Upper lobe of left lung (tissue), 6 donors: ENCODE results near the gene NCMAP. TPM values are rescaled to one million over a fixed set of nuclear protein-coding genes. Genes with fewer than 3 reads are reported as not detected.

Experiments
- ATAC-seq, 2 donors: fragments of 200-7000 bp; cut with Tn5 transposase; one replicate each; pipeline ENCODE4 v1.9.1; 2022; ENCODE audit warnings: mild to moderate bottlenecking in 2 of 2, moderate library complexity in 2 of 2; ENCODE audit not compliant: low FRiP score in 2 of 2
- DNase-seq, 2 donors: peaks; one replicate each; pipeline ENCODE4 v3.0.0-alpha.2; 2019 to 2020
- H3K27ac ChIP-seq, 4 donors: fragments of 200-600 bp; sonication (generic); one replicate each; pipeline ENCODE4 v1.5.1; 2016 to 2019
- H3K27me3 ChIP-seq, 4 donors: fragments of 200-600 bp; sonication (generic); one replicate each; pipeline ENCODE4 v1.5.1; 2017 to 2019
- H3K36me3 ChIP-seq, 4 donors: fragments of 200-600 bp; sonication (generic); one replicate each; pipeline ENCODE4 v1.5.1; 2016 to 2019
- H3K4me1 ChIP-seq, 4 donors: fragments of 200-600 bp; sonication (generic); one replicate each; pipeline ENCODE4 v1.5.1; 2018 to 2019
- H3K4me3 ChIP-seq, 4 donors: fragments of 200-600 bp; sonication (generic); one replicate each; pipeline ENCODE4 v1.5.1; 2017 to 2019; ENCODE audit warnings: mild to moderate bottlenecking in 2 of 4, moderate library complexity in 1 of 4
- H3K9me3 ChIP-seq, 4 donors: fragments of 200-600 bp; sonication (generic); one replicate each; pipeline ENCODE4 v1.5.1; 2018 to 2019
- EP300 ChIP-seq, 4 donors: sonication (generic); formaldehyde crosslinking; IDR thresholded peaks; one replicate each; pipeline ENCODE4 v1.5.1; 2017; ENCODE audit warnings: antibody characterized with exemption in 4 of 4, control low read depth in 2 of 4
- POLR2A ChIP-seq, 4 donors: fragments of 450-650 bp; IDR thresholded peaks; one replicate each; pipeline ENCODE4 v1.5.1; 2016 to 2017; ENCODE audit warnings: antibody characterized with exemption in 4 of 4, mild to moderate bottlenecking in 2 of 4
- POLR2AphosphoS5 ChIP-seq, 2 donors: sonication (generic); formaldehyde crosslinking; IDR thresholded peaks; one replicate each; pipeline ENCODE4 v1.5.1; 2017; ENCODE audit warnings: antibody characterized with exemption in 2 of 2
- WGBS, 2 donors: methylation state at CpG; one replicate each; pipeline ENCODE4 v1.1.5; 2017 to 2018; 5-methylcytosine and 5-hydroxymethylcytosine counted together
- total RNA-seq, 6 donors: library from RNA; depleted of rRNA in 4 of 6; stranded (reverse); fragments of >200 nt in 4 of 6; gene quantifications; one replicate each; pipeline versions ENCODE4 v1.1.0 to v1.2.1, GENCODE V29; 2016 to 2021
- TF ChIP-seq, protein P1 (sequence below), 6 experiments: fragments of 450-650 bp in 4 of 6; fragments of 200-600 bp in 2 of 6; sonication (generic) in 2 of 6; IDR thresholded peaks; one replicate each; pipeline ENCODE4 v1.5.1; 2016 to 2019; ENCODE audit warnings: antibody characterized with exemption in 6 of 6
- donor health status: DM: no; HTN: no; CAD: no; lungs with moderate emphysema.
- donor health status: DM: no; HTN: yes; CAD: no; lungs with severe emphysema.

Gene NCMAP
- total RNA-seq, 6 donors from 2014 or later, result 3.3 to 12.8 (median 7.3) TPM

DNA sequence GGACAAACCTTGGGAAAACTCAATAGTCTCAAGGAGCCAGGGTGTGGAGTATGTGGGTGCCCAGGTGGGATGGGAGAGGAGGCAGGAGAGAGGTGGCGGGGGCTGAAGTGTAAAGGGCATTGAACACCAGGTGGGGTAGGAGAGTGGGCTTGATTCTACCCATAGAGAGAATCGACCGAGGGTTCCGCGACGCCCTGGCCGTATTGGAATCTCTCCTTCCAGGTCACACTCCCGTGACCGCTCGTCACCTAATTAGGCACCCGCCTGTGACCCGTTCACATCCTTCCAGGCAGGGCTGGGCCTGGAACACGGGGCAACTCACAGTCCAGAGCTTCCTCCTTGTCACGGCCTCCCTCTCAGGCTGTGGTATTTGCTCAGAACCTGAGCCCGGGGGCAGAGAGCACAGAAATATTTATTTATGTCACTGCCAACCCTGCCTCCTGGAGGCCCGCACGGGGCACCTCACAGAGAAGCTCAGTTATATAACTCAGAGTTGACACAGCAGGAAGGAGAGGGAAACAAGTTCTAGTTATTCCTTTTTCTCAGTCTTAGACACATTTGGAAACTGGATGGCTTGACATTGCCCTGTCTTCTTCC, 12.0 kb downstream of the NCMAP start:
- H3K27me3 ChIP-seq, result no peaks in the 10 kb centered on the region
- no peak for TF ChIP-seq POLR2A (IDR thresholded peaks at IDR 0.05)
- TF ChIP-seq, protein P1, sequence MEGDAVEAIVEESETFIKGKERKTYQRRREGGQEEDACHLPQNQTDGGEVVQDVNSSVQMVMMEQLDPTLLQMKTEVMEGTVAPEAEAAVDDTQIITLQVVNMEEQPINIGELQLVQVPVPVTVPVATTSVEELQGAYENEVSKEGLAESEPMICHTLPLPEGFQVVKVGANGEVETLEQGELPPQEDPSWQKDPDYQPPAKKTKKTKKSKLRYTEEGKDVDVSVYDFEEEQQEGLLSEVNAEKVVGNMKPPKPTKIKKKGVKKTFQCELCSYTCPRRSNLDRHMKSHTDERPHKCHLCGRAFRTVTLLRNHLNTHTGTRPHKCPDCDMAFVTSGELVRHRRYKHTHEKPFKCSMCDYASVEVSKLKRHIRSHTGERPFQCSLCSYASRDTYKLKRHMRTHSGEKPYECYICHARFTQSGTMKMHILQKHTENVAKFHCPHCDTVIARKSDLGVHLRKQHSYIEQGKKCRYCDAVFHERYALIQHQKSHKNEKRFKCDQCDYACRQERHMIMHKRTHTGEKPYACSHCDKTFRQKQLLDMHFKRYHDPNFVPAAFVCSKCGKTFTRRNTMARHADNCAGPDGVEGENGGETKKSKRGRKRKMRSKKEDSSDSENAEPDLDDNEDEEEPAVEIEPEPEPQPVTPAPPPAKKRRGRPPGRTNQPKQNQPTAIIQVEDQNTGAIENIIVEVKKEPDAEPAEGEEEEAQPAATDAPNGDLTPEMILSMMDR (IDR thresholded peaks at IDR 0.05), result peak in 3 of 6 experiments; percentile 16 to 40 (median 18)
- no peak overlapping the region for H3K4me3 ChIP-seq
- DNase-seq (peak in 1 of 2 donors; percentile 88), ATAC-seq (peak; percentile 50 to 92)
- peak overlapping the region; percentile 27 to 82 (median 62) for H3K27ac ChIP-seq
- H3K4me1 ChIP-seq, result peaks cover 0 to 14% (median 0%) of the 10 kb centered on the region in 4 donors
- H3K9me3 ChIP-seq, result no peaks in the 10 kb centered on the region
- no peaks in the 10 kb centered on the region for H3K36me3 ChIP-seq
- WGBS, 2 donors, result 30 to 41% methylated on average over 14 to 17 of the region's 17 CpGs

DNA sequence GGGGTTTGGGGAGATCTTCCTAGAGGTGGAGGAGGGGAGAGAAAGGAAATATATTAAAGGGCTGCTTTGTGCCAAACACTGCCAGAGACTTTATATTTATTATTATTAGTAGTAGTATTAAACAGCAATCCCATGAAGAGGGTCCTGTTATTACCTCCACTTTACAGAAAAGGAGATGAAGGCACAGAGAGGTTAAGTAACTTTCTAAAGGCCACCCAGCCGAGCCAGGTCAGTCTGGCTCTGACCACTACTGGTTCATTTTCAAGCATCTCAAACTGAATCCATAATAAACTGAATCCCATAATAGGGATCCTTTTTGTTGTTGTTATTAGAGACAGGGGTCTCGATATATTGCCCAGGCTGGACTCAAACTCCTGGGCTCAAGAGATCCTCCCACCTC, 12.6 kb downstream of the NCMAP start:
- 76 to 83% methylated on average over 2 of the region's 2 CpGs for WGBS, 2 donors
- DNase-seq (no peak), ATAC-seq (no peak)
- Histone ChIP-seq H3K27me3 (no peaks in the 10 kb centered on the region), H3K27ac (peak overlapping the region; percentile 27 to 82 (median 62)), H3K4me1 (peaks cover 0 to 12% (median 0%) of the 10 kb centered on the region in 4 donors), H3K36me3 (no peaks in the 10 kb centered on the region), H3K9me3 (no peaks in the 10 kb centered on the region), H3K4me3 (no peak overlapping the region)
- TF ChIP-seq, protein P1 (IDR thresholded peaks at IDR 0.05), result no peak
- no peak for TF ChIP-seq EP300 (IDR thresholded peaks at IDR 0.05)
- TF ChIP-seq POLR2A (IDR thresholded peaks at IDR 0.05), result no peak
- TF ChIP-seq POLR2AphosphoS5 (IDR thresholded peaks at IDR 0.05), result no peak

DNA sequence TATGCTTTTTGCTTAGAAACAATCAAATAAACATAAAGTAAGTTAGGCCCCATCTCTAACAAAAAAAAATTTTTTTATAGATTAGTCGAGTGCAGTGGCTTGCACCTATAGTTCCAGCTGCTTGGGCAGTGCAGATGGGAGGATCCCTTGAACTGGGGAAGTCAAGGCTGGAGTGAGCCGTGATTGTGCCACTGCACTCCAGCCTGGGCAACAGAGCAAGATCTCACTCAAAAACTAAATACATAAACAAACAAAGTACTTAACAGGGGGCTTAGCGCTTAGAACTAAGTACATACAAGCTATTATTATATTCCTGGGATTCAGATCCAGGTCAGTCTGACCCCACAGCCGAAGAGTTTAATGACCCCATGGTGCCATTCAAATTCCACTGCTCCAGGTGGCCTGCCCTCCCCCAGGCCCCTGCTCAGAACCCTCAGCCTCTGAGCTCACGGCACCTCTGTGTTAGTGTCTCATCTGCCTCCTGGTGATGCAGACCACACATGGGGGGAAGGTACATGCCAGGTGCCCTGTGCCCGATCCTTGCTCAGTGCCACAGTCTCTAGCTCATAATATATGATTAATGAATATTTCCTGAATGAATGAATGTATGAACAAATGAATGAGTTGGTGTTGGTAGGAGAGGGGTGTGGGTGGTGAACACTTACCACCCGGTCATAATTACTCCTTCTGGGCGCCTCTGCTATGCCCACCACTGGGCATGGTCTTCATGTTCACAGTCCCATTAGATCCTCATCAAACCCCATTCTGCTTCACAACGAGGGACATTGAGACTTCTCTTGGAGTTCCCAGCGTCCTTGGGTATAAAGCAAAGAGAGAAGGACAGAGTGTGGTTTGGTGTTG, 14.6 kb downstream of the NCMAP start:
- Histone ChIP-seq H3K4me1 (peaks cover 0 to 12% (median 0%) of the 10 kb centered on the region in 4 donors), H3K9me3 (no peaks in the 10 kb centered on the region), H3K27me3 (no peaks in the 10 kb centered on the region), H3K27ac (no peak overlapping the region), H3K36me3 (no peaks in the 10 kb centered on the region), H3K4me3 (no peak overlapping the region)
- no peak for ATAC-seq
- DNase-seq, result no peak
- TF ChIP-seq, protein P1 (IDR thresholded peaks at IDR 0.05), result no peak
- TF ChIP-seq EP300 (IDR thresholded peaks at IDR 0.05), result no peak
- TF ChIP-seq POLR2AphosphoS5 (IDR thresholded peaks at IDR 0.05), result no peak
- no peak for TF ChIP-seq POLR2A (IDR thresholded peaks at IDR 0.05)
- WGBS, 2 donors, result 72 to 84% methylated on average over 9 to 10 of the region's 10 CpGs

DNA sequence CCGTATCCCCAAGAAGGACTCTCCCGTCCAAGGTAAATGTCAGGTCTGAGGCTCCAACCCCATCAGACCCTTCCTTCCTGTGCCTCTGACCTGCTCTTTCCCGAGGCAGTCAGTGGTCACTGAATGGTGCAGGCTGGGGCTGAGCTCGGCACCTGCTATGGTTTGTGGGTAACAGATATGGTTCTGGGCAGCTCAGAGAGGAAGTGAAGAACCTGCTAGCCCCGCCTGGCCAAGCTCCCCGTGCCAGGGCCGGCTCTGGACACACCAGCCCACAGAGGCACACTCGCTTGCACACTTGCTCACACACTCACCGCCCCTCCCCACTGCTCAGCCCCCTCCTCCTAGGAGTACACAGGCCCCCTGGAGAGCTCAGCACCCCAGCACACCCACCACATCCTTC, 16.4 kb downstream of the NCMAP start:
- DNase-seq, result no peak
- WGBS, 2 donors, result 58 to 76% methylated on average over 9 of the region's 9 CpGs
- H3K4me1 ChIP-seq, result peaks cover 0 to 12% (median 0%) of the 10 kb centered on the region in 4 donors

More for the DNA sequence above, 16.4 kb downstream of the NCMAP start:
- no peak for ATAC-seq
- Histone ChIP-seq H3K27ac (no peak overlapping the region), H3K36me3 (no peaks in the 10 kb centered on the region), H3K4me3 (no peak overlapping the region), H3K27me3 (no peaks in the 10 kb centered on the region), H3K9me3 (no peaks in the 10 kb centered on the region)
- TF ChIP-seq EP300 (IDR thresholded peaks at IDR 0.05) (no peak), POLR2A (IDR thresholded peaks at IDR 0.05) (no peak), POLR2AphosphoS5 (IDR thresholded peaks at IDR 0.05) (no peak)
- TF ChIP-seq, protein P1 (IDR thresholded peaks at IDR 0.05), result no peak
